GM12801 (cell line): Measurements from ENCODE around the gene KIF7.

ENCODE experiments used
- TF ChIP-seq, protein P1 (sequence below): IDR thresholded peaks from one replicate; pipeline ENCODE4 v1.5.1; 2011; ENCODE audit warnings: control low read depth; ENCODE audit not compliant: insufficient read length; ENCODE audit errors: extremely low read depth

KIF7 gene

DNA sequence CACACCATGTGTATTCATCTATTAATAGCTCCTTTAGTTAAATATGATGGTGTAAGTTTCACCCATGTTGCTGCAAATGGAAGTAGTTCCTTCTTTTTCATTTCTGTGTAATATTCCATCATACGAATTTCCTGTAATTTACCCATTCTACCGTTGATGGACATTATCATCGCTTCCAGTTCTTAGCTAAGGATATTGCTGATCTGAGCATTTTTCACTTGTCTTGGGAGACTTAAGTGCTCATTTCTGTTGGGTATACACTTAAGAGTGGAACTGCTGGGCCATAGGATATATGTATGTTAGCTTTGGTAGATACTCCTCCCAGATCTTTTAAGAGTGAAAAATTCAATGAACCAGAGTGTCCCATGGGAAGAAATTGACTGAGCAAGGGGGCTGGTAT lies 12.9 kb upstream of the KIF7 start:
- TF ChIP-seq, protein P1, sequence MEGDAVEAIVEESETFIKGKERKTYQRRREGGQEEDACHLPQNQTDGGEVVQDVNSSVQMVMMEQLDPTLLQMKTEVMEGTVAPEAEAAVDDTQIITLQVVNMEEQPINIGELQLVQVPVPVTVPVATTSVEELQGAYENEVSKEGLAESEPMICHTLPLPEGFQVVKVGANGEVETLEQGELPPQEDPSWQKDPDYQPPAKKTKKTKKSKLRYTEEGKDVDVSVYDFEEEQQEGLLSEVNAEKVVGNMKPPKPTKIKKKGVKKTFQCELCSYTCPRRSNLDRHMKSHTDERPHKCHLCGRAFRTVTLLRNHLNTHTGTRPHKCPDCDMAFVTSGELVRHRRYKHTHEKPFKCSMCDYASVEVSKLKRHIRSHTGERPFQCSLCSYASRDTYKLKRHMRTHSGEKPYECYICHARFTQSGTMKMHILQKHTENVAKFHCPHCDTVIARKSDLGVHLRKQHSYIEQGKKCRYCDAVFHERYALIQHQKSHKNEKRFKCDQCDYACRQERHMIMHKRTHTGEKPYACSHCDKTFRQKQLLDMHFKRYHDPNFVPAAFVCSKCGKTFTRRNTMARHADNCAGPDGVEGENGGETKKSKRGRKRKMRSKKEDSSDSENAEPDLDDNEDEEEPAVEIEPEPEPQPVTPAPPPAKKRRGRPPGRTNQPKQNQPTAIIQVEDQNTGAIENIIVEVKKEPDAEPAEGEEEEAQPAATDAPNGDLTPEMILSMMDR, result no peak

DNA sequence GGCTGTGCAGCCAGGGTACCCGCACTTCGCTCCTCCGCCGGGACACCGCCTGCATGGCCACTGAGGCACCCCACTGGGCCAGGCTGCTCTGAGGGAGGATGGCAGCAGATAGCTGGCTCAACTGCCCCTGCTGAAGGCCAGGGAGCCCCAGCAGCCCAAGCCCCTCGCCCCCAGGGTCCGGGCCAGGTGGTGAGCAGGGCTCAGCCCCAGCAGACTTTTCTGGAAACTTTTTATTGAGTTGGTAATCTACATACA lies 12.4 kb upstream of the KIF7 start:
- TF ChIP-seq, protein P1, result no peak

DNA sequence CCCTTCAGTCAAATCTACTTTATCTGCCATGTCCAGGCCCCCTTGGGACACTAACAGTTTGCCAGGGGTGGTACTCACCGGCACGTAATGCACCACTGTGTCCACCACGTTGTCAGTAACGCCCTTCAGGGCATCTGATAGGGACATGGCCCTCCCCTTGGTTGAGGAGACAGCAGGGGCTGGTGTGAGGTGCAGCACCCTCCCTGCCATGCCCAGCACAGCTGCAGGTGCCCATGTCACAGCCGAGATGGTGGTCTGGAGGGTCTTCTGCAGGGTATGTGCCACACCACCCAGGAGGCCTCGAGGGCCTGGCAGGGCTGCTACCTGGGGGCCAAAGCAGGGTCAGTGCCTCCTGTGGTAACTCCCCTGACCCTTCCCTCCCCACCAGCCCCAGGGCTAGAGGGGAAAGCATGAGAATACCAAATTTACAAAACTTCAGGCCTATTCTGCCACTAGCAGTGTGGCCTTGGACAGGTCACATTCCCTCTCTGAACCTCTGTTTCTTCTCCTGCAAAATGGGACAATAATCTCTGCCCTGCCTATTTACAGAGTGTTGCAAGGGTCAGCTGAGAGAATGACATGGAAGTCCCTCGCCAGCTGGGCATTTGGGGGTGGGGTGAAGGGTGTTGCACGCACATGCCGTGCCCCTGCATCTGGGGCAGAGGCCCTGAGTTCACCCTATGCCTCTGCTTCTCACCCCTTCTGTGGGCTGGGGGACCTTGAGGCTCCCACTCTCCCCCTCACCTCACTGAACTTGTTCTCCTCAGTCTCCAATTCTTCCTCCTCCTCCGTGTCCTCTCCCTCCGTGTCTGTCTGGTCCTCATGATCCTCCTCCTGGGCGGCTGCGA lies 11.8 kb upstream of the KIF7 start:
- TF ChIP-seq, protein P1, result no peak

DNA sequence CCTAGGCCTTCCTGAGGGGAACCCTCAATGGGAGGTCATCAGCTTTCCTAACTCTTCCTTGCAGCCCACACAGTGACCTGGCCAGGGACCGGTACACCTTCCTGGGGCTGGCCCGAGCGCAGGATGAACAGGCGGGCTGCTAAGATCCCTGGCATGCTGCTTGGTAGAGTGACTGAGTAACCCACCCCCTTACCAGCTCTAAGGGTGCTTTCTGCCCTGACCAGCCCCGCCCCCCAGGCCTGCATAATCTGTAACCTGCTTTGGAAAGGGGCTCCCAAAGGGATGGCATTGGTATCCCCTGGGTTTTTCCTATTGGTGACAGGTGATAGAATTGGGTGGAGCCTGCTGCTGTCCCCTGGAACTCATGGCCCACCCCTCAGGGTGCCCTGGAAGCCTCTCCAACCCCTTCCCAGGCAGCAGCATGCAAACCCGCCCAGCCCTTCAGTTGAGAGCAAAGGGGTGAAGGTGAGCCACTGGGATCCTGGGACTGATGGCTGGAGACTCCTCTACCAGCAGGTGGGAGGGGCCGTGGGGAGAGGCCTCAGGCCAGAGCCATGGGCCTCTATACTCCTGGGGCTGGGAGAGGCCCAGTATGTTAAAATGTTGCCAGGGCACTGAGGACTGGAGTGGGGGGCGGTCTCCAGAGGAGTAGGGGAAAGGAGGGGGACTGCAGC lies 11.1 kb upstream of the KIF7 start:
- TF ChIP-seq, protein P1, result no peak

DNA sequence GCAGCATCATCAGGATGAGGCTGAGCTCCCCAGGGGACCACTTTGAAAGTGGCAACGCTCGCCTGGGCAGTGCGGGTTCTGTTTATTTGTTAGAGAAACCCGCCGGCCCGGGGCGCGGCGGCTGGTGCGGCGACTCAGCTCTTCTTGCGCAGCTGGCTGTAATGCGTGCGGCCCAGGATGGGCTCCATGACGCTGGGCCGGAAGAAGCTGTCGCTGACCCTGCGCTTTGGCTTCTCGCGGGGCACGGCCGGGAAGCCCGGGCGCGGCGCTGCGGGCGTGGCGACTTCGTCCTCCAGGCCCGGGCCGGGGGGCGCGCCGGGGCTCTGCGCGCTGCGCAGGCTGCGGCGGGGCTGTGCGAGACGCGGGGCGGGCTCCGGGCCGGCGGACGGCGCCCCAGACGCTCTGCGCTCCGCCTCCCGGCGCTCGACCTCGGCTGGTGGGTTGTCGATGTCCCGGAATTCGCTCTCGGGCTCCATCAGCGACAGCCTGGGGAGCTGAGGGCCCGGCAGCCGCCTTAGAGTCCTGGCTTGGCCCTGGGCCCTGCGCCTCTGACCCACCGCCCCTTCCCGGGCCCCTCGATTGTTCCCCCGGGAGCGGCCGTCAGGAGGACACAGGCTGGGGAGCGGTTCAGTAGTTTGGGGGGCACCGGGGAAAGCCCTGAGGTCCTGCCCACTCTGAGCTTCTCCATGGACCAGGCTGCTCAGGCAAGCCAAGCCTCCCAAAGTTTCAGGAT lies 10.3 kb upstream of the KIF7 start:
- TF ChIP-seq, protein P1, result no peak

DNA sequence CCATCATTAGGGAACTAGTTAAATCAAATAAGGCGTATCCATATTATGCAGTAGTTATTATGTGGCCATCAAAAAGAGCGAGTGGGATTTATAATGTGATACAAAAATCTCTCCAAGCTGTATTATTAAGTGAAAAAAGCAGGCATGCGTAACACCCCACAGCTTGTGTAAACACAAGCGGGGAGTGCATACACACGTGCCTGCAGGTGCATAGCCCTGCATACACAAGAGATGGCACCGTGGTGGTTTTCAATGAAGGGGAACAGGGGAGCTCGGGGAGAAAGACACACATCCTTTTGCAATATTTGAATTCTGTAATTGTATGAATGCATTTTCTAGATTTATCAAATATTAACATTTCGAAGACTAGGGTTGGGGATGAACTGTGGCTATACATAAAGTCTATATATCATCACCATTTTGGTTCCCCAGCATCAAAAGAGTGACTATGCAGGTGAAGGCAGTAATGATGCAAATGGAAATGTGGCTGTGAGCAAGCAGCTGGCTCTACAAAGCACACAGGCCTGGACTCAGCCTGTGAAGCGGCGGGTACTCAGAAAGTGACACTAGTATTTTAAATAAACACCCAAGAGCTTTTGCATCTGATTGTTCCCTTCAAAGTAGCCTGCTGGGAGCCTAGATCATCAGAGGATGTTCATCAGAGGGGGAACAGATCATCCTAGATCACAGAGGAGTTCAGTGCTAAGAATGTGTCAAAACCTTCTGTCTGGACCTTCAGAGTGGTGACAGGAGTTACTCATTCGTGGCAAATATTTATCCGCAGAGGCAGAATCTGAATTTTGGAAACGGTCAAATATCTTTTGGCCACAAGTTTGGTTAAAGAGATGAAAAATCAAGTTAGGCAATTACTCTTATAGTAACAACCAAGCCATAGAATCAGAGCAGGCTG lies 9.4 kb upstream of the KIF7 start:
- TF ChIP-seq, protein P1, result no peak
